Panc1 (cell line): Measurements from ENCODE around the gene PTPRE. TPM values are rescaled to one million over a fixed set of nuclear protein-coding genes. Genes with fewer than 3 reads are reported as not detected.

ENCODE experiments used
- ATAC-seq: fragments of 200-7000 bp; cut with Tn5 transposase; 2 replicates; pipeline ENCODE4 v1.9.1; 2020; ENCODE audit warnings: mild to moderate bottlenecking, moderate library complexity
- BruUV-seq: library from RNA; stranded (reverse); fragments of 400-500 nt; replicated peaks from 2 replicates; lab custom pipeline; 2021; lab: Mats Ljungman, UMichigan
- CTCF ChIA-PET: fragments of 300-600 bp; sonication (Branson Sonifier 250); formaldehyde crosslinking; loops from one replicate; lab custom pipeline; 2022; ENCODE audit warnings: antibody characterized with exemption; lab: Charles Lee
- POLR2A ChIA-PET: fragments of 300-600 bp; sonication (Branson Sonifier 250); formaldehyde crosslinking; loops from one replicate; lab custom pipeline; 2022; ENCODE audit warnings: antibody characterized with exemption; lab: Charles Lee
- DNase-seq: peaks from one replicate; pipeline ENCODE4 v3.0.0-alpha.2; 2010; ENCODE audit warnings: low read depth, low spot score
- H3K27ac ChIP-seq: 2 replicates; pipeline ENCODE4 v1.5.1; 2011; ENCODE audit warnings: mild to moderate bottlenecking, low read length, inconsistent platforms
- H3K27me3 ChIP-seq: fragments of 200-500 bp; sonication (Bioruptor generic); 2 replicates; pipeline ENCODE4 v1.6.0; 2014; ENCODE audit warnings: low read length, inconsistent platforms; ENCODE audit not compliant: control insufficient read depth, insufficient read depth
- H3K36me3 ChIP-seq: fragments of 200-500 bp; sonication (Bioruptor generic); 2 replicates; pipeline ENCODE4 v1.5.1; 2014; ENCODE audit warnings: inconsistent platforms, mild to moderate bottlenecking, low read length, moderate library complexity; ENCODE audit not compliant: control insufficient read depth, insufficient read depth
- H3K4me1 ChIP-seq: 2 replicates; pipeline ENCODE4 v1.5.1; 2011; ENCODE audit warnings: inconsistent platforms, mild to moderate bottlenecking, low read length, moderate library complexity; ENCODE audit not compliant: control insufficient read depth, insufficient read depth
- H3K4me3 ChIP-seq, 2 experiments: 2 replicates each; pipeline ENCODE4 v1.5.1; 2011 to 2012; ENCODE audit warnings: low read depth in 2 of 2, low read length in 2 of 2, mild to moderate bottlenecking in 2 of 2, inconsistent platforms in 1 of 2, moderate library complexity in 1 of 2
- H3K9me3 ChIP-seq: fragments of 200-500 bp; sonication (Bioruptor generic); 2 replicates; pipeline ENCODE4 v1.5.1; 2014; ENCODE audit warnings: low read depth, mild to moderate bottlenecking, inconsistent platforms, low read length, moderate library complexity; ENCODE audit not compliant: control insufficient read depth, insufficient read depth
- CTCF ChIP-seq: fragments of 450-650 bp; IDR thresholded peaks from 2 replicates; pipeline ENCODE4 v1.5.1; 2017; ENCODE audit warnings: mild to moderate bottlenecking
- POLR2AphosphoS5 ChIP-seq: IDR thresholded peaks from 2 replicates; pipeline ENCODE4 v1.6.1; 2012; ENCODE audit warnings: mild to moderate bottlenecking, low read depth, low read length, moderate library complexity
- REST ChIP-seq, 2 experiments: IDR thresholded peaks; 2 replicates each; pipeline ENCODE4 v1.6.1; 2011 to 2012; ENCODE audit warnings: low read depth in 2 of 2, control low read depth in 1 of 2, low read length in 1 of 2, mild to moderate bottlenecking in 1 of 2, moderate library complexity in 1 of 2; ENCODE audit not compliant: insufficient read depth in 1 of 2
- SIN3A ChIP-seq: IDR thresholded peaks from 2 replicates; pipeline ENCODE4 v1.6.1; 2012; ENCODE audit warnings: low read depth, mild to moderate bottlenecking, low read length, moderate library complexity, borderline replicate concordance; ENCODE audit not compliant: insufficient read depth
- TCF7L2 ChIP-seq: IDR thresholded peaks from 2 replicates; pipeline ENCODE4 v1.6.1; 2011; ENCODE audit warnings: mild to moderate bottlenecking, low read depth, low read length, inconsistent platforms
- in situ Hi-C: cut with HindIII; loops from 2 replicates; pipeline ENCODE4 v1.10.0; 2016; ENCODE audit warnings: low sequenced_read_pairs, low pct_unique_long_range_greater_than_20kb
- intact Hi-C: fragments of 100-400 bp; cut with micrococcal nuclease; formaldehyde crosslinking; loops from one replicate; pipeline ENCODE4 v1.10.0; 2022; ENCODE audit not compliant: unreplicated experiment
- total RNA-seq: library from RNA; stranded (reverse); gene quantifications from one replicate; pipeline ENCODE4 v1.2.1, GENCODE V29; 2021; ENCODE audit not compliant: unreplicated experiment

The PTPRE gene
- total RNA-seq, 1 experiment from 2014 or later: 0.44 TPM

- DNase-seq (no peak), ATAC-seq (no peak)
- ChIA-PET POLR2A (interaction anchor here (0.5 kb wide), 1 partner anchor 46 kb away, joined by 9 read pairs; no protein-coding TSS in a partner anchor), CTCF (no interaction called here)
- no peak overlapping the region for H3K4me3 ChIP-seq
- intact Hi-C loops: no loop called here
- BruUV-seq: no TSS peak
- no peaks in the 10 kb centered on the region for H3K36me3 ChIP-seq
- in situ Hi-C loops: no loop called here
- H3K27me3 ChIP-seq: peaks cover 10% of the 10 kb centered on the region
- no peaks in the 10 kb centered on the region for H3K4me1 ChIP-seq
- H3K9me3 ChIP-seq: no peaks in the 10 kb centered on the region
- no peak overlapping the region for H3K27ac ChIP-seq
- TF ChIP-seq CTCF: no peak
- TF ChIP-seq TCF7L2: no peak
- TF ChIP-seq REST (IDR thresholded peaks at IDR 0.05; ENCODE audit: insufficient read depth in 1 of 2, low read depth in 2 of 2, low read length in 1 of 2): no peak
- no peak for TF ChIP-seq SIN3A
- TF ChIP-seq POLR2AphosphoS5: no peak
Measured at GRCh38 chr10:127937915-127938463, 31.1 kb downstream of the PTPRE start.

- peaks cover 12% of the 10 kb centered on the region for H3K27me3 ChIP-seq
- ATAC-seq (no peak), DNase-seq (no peak)
- POLR2A ChIA-PET: no interaction called here
- no peaks in the 10 kb centered on the region for H3K36me3 ChIP-seq
- no peak overlapping the region for H3K27ac ChIP-seq
- CTCF ChIA-PET: no interaction called here
- intact Hi-C loops (no loop called here), in situ Hi-C loops (no loop called here)
- H3K4me1 ChIP-seq: no peaks in the 10 kb centered on the region
- BruUV-seq: no TSS peak
- no peak overlapping the region for H3K4me3 ChIP-seq
- H3K9me3 ChIP-seq: no peaks in the 10 kb centered on the region
- no peak for TF ChIP-seq TCF7L2
- no peak for TF ChIP-seq POLR2AphosphoS5
- no peak for TF ChIP-seq CTCF
- no peak for TF ChIP-seq SIN3A
- TF ChIP-seq REST (IDR thresholded peaks at IDR 0.05; ENCODE audit: insufficient read depth in 1 of 2, low read depth in 2 of 2, low read length in 1 of 2): no peak
Measured at GRCh38 chr10:127939786-127940330, 33.0 kb downstream of the PTPRE start.
